OCI-LY7 (cell line): Measurements from ENCODE around the gene NR2C2AP.

Experiments used
- CTCF ChIP-seq: fragments of 200-600 bp; sonication (generic); conservative IDR thresholded peaks from 2 replicates; pipeline ENCODE4 v1.5.1; 2014; ENCODE audit warnings: mild to moderate bottlenecking, antibody characterized with exemption, low read length, moderate library complexity, mixed read lengths
- EZH2phosphoT487 ChIP-seq: fragments of 200-600 bp; sonication (generic); IDR thresholded peaks from 2 replicates; pipeline ENCODE4 v1.6.1; 2018; ENCODE audit warnings: low read depth, borderline replicate concordance, mild to moderate bottlenecking, mixed run types, antibody characterized with exemption, low read length, moderate library complexity, mixed read lengths

DNA sequence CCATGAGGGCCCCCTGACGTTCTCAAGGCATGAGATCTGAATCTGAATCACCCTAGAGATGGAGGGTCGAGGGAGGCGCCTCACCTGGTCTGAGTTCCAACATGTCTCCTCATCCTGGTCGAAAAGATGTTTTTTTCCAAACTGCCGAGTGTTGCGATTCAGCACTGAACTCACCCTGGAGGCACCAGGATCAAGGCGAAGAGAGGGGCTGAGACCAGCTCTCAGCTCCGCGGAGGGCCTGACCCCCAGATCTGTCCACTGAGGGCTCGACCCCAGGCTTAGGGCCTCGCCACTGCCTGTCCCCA, 555 bp downstream of the NR2C2AP start:
- TF ChIP-seq CTCF, result no peak
- no peak for TF ChIP-seq EZH2phosphoT487
